GM19372 (cell line): ENCODE data around the gene TMEM106B.
"Not testable (repeated sequence)": the region's sequence is repeated elsewhere in the genome, so short reads cannot be mapped to it uniquely, and the experiment has no call there.

Source experiments
- ATAC-seq: cut with Tn5 transposase; IDR thresholded peaks from one replicate; pipeline ENCODE4 v1.9.1; 2021; ENCODE audit warnings: mild to moderate bottlenecking, low read depth, moderate library complexity; ENCODE audit not compliant: unreplicated experiment

Gene TMEM106B

GRCh38 chr7:12211054-12211710, at the start of gene TMEM106B:
TSS of gene TMEM106B (plus strand) at chr7:12211294. CDS start at chr7:12214811, 3,517 bp downstream.
- peak; percentile 94 for ATAC-seq

DNA sequence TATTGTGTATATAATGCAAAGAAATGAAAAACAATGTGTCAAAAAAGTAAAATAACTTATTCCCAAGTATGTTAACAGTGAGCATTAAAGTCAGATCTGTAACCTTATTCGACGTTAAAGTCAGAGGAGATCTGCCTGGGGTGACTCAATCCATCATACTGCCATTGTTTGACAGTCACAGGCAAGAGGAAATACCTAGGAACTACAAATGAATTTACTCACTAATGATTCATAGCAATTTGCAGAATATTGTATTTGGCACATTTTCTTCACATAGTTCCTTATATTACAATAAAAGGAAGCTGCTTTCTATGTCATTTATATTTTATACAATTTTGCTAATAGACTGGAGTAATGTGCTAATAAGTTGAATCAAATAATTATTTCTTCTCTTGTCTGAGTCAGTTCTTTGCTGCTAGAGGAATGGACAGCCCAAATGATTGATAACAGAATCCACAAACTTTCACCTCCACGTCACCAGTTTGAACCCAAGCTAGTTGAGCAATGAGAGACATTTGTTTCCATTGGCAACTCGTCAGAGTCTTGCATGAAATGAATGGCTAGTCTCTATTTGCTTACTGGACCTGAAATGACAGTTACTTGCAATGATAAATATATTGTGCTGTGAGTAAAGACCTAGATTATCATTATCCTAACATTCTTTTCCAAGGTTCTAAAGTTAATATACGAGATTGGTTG, 48.5 kb upstream of the TMEM106B start:
- ATAC-seq, result no peak

GRCh38 chr7:12168065-12168464, 43.0 kb upstream of the TMEM106B start:
- ATAC-seq, result not testable (repeated sequence)

GRCh38 chr7:12169981-12170820, 40.9 kb upstream of the TMEM106B start:
- ATAC-seq, result not testable (repeated sequence)

- no peak for ATAC-seq
These were observed 37.4 kb upstream of the TMEM106B start for GRCh38 chr7:12173671-12174070.

GRCh38 chr7:12174931-12175330, 36.2 kb upstream of the TMEM106B start:
- no peak for ATAC-seq

GRCh38 chr7:12178317-12178716, 32.8 kb upstream of the TMEM106B start:
- ATAC-seq, result no peak

DNA sequence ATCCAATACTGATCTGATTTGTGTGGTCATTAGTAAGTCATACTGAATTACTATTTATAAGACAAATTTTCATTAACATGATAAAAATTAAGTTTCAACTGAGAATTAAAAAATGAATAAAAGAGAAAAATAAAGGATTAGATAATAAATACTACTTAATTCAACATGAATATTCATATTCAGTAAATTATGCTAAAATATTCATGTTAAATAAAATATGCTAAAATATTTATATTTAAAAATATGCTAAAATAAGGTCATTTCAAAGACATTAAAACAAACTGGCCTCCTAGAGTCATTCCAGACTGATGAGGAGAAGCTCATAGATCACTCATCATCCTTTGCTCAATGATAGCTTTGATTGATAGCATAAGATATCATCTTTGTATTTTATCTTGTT, 16.7 kb upstream of the TMEM106B start:
- ATAC-seq, result no peak

- ATAC-seq, result no peak
These were observed 14.7 kb upstream of the TMEM106B start for GRCh38 chr7:12196386-12196785.

- no peak for ATAC-seq
These were observed 11.7 kb upstream of the TMEM106B start for GRCh38 chr7:12199363-12199762.

DNA sequence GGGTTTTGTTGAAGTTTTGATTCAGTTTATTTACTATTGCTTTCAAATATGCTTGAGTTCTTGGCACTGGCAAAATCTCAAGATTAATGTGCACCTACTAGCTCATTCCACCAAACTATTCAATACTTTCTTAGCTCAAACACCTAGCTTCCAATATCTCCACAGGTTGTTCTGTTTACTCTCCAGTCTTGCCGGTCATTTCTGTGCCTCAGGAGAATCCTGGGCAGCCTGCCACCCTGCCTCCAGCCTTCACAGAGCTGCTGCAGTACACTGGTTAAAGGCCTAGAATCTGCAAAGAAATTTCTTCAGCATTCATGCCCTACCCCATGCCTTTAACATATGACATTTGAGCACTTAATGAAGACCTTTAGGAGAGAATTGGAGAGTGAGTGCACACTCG, 4.0 kb upstream of the TMEM106B start:
- no peak for ATAC-seq

GRCh38 chr7:12209221-12209620, 1.9 kb upstream of the TMEM106B start:
- no peak for ATAC-seq

DNA sequence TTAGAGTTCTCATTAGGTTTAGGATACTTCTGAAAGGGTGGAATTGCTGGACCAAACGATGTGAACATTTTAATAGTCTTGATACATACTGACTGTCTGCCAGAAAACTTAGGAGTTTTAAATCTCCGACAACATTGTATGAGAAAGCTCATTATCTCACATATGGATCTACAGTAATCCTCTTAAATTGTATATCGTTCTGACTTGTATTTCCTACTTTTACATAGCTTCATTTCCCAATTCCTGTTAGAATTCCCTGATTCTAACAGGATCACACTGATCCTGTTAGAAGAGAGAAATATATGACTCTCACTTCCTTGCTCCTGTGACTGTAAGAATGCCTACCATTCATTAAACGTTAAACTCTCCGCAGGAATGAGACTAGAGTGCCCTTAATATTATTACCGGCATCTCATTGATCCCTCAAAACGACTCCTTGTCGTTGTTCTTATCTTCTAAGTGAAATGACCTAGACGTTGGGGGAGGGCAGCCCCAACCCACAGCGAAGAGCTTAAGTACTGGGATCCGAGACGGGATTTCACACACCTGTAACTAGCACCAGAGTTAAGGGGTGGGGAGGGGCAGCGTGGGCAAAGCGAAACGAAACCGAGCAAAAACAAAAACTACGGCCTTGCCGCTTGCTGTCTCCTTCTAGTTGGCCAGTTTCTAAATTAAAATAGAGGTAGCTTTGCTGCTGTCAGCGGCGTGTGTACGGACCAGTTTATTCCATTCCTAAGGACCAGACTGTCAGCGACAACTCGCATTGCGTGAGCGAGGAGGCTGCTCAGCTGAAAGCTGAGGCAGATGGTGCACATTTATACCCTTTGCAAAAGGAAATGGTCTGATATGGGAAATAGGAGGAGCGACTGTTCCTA, 678 bp upstream of the TMEM106B start:
- ATAC-seq, result peak; percentile 34

DNA sequence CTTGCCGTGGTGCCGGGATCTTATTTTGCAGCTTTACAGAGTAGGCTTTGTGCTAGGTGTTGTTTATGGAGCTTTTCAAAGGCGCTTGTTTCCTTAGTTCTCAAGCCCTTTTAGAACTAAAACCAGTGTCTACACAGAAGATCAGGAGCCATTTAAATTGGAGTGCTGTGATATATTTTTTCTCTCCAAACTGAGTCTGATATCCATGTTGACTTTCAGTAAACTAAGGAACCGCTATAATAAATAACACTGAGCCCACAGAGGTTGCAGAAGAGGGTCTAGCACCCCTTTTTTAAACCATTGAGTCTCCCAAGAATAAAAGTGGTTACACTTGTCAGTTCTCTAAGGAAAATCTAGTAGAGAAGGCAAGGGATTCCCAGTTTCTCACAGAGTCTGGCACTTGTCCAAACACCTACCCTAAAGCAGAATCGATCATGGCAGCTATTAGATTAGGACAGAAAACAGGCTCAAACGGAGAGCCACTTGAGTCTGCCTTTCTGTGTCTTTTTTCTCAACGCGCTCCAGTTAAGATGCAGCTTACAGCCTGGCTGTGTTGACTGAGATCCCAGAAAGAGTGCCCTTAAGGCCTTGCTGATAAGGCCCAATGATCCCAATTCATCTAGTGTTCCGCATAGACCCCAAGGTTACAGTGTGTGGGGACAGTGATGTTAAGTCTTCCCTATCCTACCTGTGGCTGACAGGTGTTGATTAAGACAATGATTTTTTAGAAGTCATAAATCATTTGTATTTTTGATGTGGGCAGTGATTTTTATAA, 804 bp downstream of the TMEM106B start:
- no peak for ATAC-seq

- ATAC-seq, result no peak
These were observed 6.2 kb downstream of the TMEM106B start for GRCh38 chr7:12217311-12217710.

GRCh38 chr7:12220389-12221046, 9.4 kb downstream of the TMEM106B start:
- no peak for ATAC-seq

GRCh38 chr7:12221414-12221813, 10.3 kb downstream of the TMEM106B start:
- ATAC-seq, result no peak

DNA sequence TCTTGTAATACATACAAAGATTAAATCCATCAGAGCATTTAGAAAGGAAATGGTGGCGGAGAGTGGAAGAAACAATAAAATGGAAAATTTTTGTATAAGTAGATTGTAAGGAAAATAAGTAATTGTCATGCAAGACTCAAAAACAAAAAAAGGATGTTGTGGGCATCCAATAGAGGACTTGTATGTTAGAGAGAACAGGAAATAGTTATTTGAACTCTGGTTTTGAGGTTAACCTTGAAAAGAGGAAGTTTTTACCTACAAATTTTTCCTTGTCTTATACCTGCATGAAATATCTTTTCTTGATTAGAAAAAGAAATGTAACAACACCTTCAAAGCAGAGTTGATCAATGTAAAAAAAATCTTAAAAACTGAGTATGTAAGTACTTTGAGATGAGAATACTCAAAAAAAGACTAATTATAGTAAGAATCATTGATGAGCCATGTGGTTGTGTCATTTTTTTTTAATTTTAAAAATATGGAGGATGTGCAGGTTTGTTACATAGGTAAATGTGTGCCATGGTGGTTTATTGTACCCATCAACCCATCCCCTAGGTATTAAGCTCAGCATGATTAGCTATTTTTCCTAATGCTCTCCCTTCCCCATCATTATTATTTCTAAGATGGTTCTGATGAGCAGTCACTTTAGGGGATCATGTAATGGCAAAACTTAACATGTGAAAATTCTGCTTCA, 11.9 kb downstream of the TMEM106B start:
- peak; percentile 86 for ATAC-seq
